ENCODE results near the gene HLTF.
"Not testable (repeated sequence)": the region's sequence is repeated elsewhere in the genome, so short reads cannot be mapped to it uniquely, and the experiment has no call there.

Gene HLTF

DNA sequence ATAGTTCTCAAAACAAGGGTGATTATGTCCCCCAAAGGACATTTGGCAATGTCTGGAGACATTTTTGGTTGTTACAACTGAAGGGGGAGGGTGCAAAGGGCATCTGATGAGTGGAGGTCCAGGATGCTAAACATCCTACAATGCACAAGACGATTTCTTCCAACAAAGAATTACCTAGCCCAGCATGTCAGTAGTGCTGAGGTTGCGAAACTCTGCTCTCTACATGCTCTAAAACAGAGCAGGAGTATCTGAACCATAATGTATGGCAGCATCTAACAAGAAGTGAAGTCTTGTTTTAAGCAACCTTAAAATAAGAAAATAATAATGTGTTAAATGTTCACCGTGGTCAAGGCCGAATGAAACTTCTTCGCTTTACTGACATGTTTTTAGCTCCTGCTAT lies 88.0 kb downstream of the HLTF start:
- DNase-seq (ENCODE audit: low read depth) = no peak
- H3K4me3 ChIP-seq (ENCODE audit: low read depth, low read length) = no peak overlapping the region

DNA sequence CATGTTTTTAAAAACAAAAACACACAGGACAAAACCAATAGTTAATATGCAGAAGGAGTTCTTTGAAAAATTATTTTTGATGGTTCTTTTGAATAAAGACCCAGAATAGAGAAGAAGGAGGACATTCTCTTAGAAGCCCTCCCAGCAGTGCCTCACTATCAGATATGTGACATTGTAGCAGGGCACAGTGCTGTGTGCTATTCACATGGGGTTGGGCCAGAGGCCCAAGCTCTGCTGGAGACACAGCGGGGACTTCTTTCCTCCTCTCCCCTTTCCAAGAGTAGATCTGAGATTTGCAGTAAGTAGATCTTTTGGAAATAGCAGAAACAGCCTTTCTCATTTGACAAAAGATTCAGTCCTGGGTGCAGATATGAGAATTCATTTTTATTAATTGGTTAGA lies 88.7 kb downstream of the HLTF start:
- no peak for DNase-seq (ENCODE audit: low read depth)
- H3K4me3 ChIP-seq (ENCODE audit: low read depth, low read length) = no peak overlapping the region

DNA sequence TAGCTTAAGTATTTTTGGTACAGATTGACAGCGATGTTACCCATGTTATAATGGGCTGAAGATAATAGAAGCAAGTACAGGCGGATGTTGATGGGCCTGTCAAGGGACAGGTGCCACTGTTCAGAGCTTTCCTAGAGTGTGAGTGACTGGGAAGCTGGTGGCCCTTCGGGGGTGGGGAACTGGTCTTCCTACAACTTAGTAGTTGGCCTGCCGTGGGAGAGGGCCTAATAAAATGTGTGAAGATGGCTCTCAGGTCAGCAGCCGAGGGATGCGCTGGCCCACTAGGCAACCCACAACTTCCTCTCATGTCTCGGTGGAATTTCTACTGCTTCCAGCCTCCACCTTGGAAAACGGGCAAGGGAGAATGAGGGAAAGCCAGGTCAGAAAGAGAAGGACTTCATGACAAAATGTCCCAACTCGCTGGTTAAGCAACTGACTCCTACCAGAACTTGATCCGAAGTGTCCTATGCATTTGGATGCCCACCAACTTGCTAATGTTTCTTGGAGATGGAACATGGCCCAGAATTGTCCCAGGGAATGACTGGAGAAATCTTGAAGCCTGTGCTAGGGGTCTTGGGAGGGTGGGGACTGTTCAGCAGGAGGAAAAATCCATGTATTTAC lies 93.6 kb downstream of the HLTF start:
- no peak for DNase-seq (ENCODE audit: low read depth)
- H3K4me3 ChIP-seq (ENCODE audit: low read depth, low read length) = no peak overlapping the region

DNA sequence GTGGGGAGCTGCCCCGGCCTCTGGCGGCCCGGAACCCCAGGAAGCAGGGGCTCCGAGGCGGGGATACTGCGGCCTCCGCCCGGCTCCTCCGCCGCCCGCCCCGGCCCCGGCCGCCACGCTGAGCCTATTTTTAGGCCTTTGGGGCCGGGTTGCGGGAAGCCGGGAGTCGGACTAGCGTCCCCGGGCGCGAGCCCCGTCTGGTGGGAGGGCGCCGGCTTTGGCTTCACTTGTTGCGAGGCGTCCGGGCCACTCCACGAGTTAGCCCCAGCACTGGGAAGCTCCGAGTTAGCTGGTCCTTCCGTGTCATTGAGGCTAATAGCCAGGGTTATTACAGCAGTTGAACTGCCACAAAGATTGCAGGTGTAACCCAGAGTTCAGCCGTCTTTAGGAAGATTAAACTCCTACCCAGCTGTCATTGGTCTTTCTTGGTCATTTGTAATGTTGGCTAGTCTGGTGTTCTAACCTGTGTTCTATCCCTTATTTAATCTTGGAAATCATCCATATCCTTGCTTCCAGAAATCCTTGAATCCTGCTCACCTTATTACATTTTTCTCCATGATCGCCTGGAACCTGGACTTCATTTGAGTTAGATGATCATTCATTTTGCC lies 94.2 kb downstream of the HLTF start:
- no peak for DNase-seq (ENCODE audit: low read depth)
- H3K4me3 ChIP-seq (ENCODE audit: low read depth, low read length) = peak overlapping the region; percentile 82

DNA sequence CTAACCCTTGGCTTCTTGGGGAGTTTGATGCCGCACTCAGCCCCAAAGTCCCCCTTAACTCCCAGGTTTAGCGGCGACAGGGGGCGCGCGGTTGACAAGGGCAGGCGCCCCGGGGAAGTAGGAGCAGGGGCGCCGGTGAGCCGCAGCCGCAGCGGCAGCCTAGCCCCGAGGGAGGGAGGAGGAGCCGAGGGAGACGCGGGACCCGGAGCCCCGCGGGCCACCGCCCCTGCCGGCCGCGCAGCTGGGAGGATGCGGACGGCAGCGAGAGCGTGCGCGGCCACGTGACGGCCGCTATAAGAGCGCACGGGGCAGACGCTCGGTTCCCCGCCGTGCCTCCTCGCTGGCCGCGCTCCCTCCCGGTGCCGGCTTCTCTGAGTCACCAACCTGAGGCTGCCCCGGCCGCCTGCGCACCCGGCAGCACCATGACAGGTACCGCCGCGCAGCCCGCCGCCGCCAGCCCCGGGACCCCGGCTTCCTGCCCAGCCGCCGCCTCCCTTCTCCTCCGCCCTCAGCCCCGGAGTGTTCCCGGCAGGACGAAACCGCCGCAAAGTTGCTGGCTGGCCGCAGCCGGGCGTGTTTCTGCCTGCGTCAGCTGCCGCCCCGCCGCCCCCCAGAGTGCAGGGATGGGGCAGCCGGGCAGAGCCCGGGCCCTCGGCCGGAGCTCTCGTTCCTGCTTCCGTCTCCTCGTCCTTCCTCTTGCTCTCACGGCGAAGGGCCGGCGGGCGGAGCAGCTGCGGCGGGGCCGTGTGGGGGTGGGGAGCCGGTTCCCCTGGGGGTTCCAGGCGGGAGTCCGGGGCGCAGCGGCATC lies 94.9 kb downstream of the HLTF start, which contains the start of gene GYG1:
Gene GYG1, plus strand, starts transcription at position 322 of the 808 bp plus-strand sequence. Its CDS starts 101 bp downstream, at position 423.
- no peak for DNase-seq (ENCODE audit: low read depth)
- peak within 1 kb of the TSS; percentile 82 for H3K4me3 ChIP-seq (ENCODE audit: low read depth, low read length)

DNA sequence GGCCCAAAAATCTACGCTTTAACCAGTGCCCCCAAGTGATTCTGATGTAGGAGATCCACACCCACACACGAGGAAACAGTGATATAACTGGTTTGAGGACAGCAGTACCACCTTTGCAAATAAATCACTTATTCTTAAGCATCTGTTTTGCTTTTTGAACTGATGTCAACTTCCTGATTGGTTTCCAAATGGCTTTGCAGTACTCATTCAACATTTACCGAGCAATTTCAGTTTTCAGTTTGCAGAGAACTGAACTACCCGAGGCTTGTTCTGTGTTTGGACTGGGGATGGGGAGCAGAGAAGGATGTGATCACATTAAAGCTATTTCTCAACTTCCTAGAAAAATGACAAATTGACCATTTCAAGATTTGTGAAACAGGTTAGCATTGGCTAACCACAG lies 96.1 kb downstream of the HLTF start:
- DNase-seq (ENCODE audit: low read depth) = no peak

DNA sequence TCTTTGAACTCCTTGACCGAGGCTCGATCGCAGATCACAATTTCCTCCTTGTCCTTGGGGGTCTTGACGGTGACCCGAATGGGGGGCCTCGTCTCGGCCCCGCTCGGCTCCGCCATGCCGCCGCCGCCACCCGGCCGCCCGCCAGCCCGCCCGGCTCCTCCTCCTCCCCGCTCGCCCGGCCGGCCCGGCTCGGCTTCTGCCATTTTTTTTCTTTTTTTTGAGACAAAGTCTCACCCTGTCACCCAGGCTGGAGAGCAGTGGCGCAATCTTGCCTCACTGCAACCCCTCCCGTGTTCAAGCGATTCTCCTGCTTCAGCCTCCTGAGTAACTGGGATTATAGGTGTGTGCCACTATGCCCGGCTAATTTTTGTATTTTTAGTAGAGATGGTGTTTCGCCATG lies 98.8 kb downstream of the HLTF start:
- not testable (repeated sequence) for DNase-seq (ENCODE audit: low read depth)

More for the DNA sequence above, 96.1 kb downstream of the HLTF start:
- H3K4me3 ChIP-seq (ENCODE audit: low read depth, low read length) = no peak overlapping the region

DNA sequence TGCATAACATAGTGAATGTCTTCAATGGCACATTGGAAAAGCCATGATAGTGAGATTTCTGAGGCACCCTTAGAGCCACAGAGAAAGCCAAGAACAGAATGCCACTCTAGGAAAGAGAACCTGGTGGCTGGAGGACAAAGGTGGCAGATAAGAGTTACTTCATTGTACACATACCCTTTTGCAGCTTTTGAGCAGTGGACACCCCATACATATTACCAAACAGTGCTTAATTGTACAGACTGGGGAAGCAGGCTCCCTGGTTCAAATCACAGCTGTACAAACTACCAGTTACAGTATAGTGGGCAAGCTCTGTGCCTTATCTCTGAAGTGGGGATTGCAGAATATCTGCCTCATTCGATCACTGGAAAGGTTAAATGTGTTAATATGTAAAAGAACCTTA lies 105.1 kb downstream of the HLTF start:
- DNase-seq (ENCODE audit: low read depth) = no peak
- H3K4me3 ChIP-seq (ENCODE audit: low read depth, low read length) = no peak overlapping the region

More for the DNA sequence above, 98.8 kb downstream of the HLTF start:
- not testable (repeated sequence) for H3K4me3 ChIP-seq (ENCODE audit: low read depth, low read length)
